Prostate gland (tissue), 1 donor: ENCODE data around the gene SPTBN1.

ENCODE experiments used
- POLR2A ChIP-seq: fragments of 450-650 bp; IDR thresholded peaks from one replicate; pipeline ENCODE4 v1.6.1; 2016; ENCODE audit warnings: antibody characterized with exemption, mild to moderate bottlenecking
- POLR2AphosphoS5 ChIP-seq: sonication (generic); formaldehyde crosslinking; IDR thresholded peaks from one replicate; pipeline ENCODE4 v1.6.1; 2017; ENCODE audit warnings: antibody characterized with exemption

GRCh38 chr2:54570925-54571694, 115.0 kb downstream of the SPTBN1 start:
- TF ChIP-seq POLR2A, result no peak
- peak; percentile 16 for TF ChIP-seq POLR2AphosphoS5
